ENCODE measurements around the gene FAM72A.
"Not testable (repeated sequence)": the region's sequence is repeated elsewhere in the genome, so short reads cannot be mapped to it uniquely, and the experiment has no call there.

- not testable (repeated sequence) for TF ChIP-seq REST (tag by site-specific recombination; IDR thresholded peaks at IDR 0.05); RBAK (tag by site-specific recombination; IDR thresholded peaks at IDR 0.05); ZNF610 (tag by site-specific recombination; IDR thresholded peaks at IDR 0.05; ENCODE audit: borderline replicate concordance); CTCF (tag by site-specific recombination; IDR thresholded peaks at IDR 0.05); SETDB1 (IDR thresholded peaks at IDR 0.05; ENCODE audit: insufficient read length, low read length); YY1 (tag by site-specific recombination; IDR thresholded peaks at IDR 0.05); ZNF121 (tag by site-specific recombination; IDR thresholded peaks at IDR 0.05); ZNF560 (tag by site-specific recombination; IDR thresholded peaks at IDR 0.05; ENCODE audit: borderline replicate concordance); PRDM2 (tag by site-specific recombination; IDR thresholded peaks at IDR 0.05; ENCODE audit: borderline replicate concordance); PRDM4 (tag by site-specific recombination; IDR thresholded peaks at IDR 0.05); ZBTB11 (tag by site-specific recombination; conservative IDR thresholded peaks at IDR 0.05; ENCODE audit: low read depth)
Observed at GRCh38 chr1:206245479-206245878, 42.8 kb upstream of the FAM72A start.

All from HEK293 (cell line).